Stimulated activated CD4-positive, alpha-beta T cell treated with anti-CD3 and anti-CD28 coated beads, Interleukin-4, amount 100 ng/mL, for 48 hours (primary cell): ENCODE measurements around the gene MCF2L.
"Not testable (repeated sequence)": the region's sequence is repeated elsewhere in the genome, so short reads cannot be mapped to it uniquely, and the experiment has no call there.

Experiments
- DNase-seq, 2 donors: peaks; one replicate each; pipeline ENCODE4 v3.0.0-alpha.2; 2020; ENCODE audit warnings: low read depth in 2 of 2

MCF2L gene

DNA sequence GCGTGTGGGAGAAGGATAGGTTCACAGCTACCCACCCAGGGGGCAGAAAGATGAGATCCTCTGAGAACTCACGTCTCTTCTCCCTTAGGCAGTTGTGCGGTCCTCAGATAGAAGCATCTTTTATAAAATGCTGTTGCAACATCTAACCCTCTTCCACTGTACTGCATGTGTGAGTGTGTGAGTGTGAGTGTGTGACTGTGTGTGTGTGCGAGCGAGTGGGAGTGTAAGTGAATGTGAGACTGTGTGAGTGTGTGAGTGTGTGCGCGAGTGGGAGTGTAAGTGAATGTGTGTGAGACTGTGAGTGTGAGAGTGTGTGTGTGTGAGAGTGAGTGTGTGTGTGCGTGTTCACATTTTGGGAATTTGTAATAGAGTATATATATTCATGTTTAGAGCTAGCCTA is 81.0 kb downstream of the MCF2L start:
- no peak for DNase-seq

DNA sequence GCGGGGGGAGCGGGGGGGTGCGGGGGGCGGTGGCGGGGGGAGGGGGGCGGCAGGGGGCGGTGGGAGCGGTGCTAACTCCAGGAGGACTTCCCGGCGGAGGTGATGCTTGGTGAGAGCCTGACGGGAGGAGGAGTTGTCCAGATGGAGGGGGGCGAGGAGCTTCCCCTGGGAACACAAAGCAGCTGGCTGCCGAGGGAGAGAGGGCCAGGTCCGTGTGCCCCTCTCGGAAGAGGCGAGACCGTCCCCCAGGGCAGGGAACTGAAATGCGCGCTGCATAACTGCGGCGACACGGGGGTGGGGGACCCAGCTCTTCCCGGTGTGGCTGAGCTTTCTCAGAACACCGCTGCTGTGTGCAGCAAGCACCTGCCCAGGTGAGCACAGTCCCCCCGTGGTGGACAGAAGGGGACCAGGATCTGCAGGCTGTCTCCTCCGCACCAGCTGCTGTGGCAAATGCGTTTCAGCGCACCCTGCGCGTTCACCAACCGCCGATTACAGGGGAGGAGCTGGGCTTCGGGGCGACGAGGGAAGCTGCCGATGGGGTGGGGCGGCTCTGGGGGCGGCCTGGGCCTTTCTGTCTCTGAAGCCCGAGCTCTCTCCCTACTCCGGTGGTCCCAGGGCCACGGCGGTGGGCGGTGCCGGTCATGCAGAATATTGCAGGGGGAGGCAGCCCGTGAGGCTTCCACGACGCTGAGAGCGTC is 81.9 kb downstream of the MCF2L start:
- DNase-seq = no peak

DNA sequence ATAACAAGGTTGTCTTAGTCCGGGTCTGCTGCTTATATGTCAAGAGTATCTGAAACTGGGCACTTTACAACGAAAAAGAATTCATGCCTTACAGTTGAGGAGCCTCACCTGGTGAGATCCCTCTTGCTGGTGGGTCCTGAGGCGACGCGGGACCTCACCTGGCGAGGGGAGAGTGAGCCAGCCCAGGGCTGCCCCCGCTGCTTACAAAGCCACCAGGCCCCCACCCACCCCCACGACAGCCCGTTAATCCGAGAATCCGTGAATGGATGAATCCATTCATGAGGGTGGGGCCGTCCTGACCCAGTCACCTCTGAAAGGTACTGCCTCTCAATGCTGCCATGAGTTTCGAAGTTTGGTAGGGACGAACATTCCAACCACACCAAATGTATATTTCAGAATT is 82.6 kb downstream of the MCF2L start:
- no peak for DNase-seq

DNA sequence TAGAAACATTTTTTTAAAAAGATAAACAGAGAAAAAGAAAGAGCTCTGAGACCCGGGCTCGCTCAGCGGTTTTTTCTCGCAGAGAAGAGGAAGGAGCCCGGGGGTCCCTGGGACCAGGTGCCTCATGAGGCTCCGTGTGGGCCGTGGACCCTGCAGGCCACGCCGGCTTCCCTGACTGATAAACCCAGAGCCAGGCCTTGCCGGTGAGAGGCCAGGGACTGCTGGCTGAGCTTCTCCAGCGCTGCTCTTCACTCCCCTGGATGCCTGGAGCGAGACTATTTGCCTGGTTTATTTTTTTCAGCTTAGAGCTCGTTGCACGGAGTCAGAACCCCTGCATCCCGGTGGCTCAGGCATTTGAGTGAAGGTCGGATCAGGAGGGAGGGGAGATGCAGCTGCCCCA is 83.2 kb downstream of the MCF2L start:
- DNase-seq = no peak

DNA sequence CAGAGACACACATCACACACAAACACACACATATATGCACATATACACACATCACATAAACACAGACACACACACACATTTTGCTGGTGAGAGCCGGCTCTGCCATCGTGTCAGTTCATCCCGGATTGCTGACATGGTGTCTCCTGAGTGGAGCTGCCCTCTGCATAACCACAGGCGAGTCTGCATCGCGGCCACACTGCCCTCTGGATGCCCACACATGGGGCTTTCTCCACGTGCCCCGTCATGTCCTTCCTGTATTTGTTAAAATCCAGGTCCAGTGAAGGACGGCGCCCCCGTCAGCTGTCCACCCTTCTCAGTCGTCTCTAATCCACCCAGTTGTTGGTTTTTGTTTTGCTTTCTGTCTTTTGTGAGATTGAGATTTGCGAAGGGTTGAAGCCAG is 84.0 kb downstream of the MCF2L start:
- no peak for DNase-seq

DNA sequence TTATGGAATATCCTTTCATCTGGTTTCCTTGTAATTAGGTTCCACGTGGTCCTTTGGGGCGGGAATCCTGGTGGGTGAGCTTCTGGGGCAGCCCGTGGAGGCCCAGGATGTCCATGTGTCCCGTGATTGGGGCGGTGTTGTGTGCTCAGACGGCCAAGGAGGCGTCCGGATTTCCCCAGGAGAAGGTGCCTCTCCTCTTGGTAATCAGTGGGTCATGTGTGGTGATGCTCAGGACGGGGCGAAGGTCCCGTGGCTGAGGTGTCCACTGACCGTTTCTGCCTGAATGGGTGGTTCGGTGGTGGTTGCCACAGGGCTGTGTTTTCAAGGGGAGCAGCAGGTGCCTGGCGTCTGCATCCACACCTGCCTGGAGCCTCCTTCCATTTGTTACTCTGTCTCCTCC is 84.4 kb downstream of the MCF2L start:
- no peak for DNase-seq

DNA sequence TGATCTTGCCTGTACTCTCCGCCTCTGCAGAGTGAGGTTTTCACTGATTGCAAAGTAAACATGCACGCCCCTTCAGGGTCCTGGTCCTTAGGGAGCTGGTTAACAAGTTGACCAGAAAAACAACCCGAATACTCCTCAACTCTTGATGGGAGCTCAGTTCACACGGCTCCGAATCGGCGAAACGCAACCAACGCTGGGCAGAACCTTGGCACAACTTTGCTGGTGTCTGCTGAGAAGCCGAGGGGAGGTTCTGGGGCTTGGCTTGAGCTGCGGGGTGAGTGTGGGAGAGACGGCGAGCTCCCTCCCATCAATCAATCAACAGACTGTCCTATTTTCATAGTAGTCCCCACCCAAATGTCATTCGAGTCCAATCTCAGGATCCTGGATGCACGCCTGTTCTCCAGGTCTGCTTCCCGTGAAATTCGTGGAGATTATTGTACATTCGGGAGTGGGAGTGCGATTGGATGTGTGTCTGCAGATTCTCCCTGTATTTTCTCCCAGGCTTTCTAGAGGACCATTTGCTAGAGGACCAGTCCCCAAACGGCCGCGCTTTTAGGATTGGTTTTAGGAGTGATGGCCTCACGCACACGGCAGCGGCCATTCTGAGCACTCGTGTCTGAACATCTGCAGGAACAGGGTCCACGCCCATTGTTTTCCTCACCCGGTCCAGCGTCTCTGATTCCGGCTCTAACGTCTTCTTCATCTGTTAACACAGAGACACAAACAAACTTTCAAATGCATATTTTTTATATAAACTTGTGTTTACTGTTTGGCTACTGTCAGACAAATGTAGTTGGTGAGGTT is 85.0 kb downstream of the MCF2L start:
- DNase-seq = no peak

DNA sequence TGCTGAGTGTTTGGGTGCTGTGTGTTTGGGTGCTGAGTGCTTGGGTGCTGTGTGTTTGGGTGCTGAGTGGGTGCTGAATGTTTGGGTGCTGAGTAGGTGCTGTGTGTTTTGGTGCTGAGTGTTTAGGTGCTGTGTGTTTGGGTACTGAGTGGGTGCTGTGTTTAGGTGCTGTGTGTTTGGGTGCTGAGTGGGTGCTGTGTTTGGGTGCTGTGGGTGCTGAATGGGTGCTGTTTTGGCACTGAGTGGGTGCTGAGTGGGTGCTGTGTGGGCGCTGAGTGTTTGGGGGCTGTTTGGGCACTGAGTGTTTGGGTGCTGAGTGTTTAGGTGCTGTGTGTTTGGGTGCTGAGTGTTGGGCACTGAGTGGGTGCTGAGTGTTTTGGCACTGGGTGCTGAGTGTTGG is 88.1 kb downstream of the MCF2L start:
- no peak for DNase-seq

DNA sequence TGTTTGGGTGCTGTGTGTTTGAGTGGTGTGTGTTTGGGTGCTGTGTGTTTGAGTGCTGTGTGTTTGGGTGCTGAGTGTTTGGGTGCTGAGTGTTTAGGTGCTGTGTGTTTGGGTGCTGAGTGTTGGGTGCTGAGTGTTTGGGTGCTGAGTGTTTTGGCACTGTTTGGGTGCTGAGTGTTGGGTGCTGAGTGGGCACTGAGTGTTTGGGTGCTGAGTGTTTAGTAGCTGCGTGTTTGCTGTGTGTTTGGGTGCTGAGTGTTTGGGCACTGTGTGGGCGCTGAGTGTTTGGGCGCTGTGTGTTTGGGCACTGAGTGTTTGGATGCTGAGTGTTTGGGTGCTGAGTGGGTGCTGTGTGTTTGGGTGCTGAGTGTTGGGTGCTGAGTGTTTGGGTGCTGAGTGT is 88.5 kb downstream of the MCF2L start:
- DNase-seq = not testable (repeated sequence)

DNA sequence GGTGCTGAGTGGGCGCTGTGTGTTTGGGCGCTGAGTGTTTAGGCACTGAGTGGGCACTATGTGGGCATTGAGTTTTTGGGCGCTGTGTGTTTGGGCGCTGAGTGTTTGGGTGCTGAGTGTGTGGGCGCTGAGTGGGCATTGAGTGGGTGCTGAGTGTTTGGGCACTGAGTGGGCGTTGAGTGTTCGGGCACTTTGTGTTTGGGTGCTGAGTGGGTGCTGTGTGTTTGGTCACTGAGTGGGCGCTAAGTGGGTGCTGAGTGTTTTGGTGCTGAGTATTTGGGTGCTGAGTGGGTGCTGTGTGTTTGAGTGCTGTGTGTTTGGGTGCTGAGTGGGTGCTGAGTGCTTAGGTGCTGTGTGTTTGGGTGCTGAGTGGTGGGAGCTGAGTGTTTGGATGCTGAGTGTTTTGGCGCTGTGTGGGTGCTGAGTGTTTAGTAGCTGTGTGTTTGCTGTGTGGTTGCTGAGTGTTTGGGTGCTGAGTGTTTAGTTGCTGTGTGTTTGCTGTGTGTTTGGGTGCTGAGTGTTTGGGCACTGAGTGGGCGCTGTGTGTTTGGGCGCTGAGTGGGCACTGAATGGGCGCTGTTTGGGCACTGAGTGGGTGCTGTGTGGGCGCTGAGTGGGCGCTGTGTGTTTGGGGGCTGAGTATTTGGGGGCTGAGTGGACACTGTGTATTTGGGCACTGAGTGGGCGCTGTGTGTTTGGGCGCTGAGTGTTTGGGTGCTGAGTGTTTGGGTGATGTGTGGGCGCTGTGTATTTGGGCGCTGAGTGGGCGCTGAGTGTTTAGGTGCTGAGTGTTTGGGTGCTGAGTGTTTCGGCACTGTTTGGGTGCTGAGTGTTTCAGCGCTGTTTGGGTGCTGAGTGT is 89.3 kb downstream of the MCF2L start:
- DNase-seq = no peak

DNA sequence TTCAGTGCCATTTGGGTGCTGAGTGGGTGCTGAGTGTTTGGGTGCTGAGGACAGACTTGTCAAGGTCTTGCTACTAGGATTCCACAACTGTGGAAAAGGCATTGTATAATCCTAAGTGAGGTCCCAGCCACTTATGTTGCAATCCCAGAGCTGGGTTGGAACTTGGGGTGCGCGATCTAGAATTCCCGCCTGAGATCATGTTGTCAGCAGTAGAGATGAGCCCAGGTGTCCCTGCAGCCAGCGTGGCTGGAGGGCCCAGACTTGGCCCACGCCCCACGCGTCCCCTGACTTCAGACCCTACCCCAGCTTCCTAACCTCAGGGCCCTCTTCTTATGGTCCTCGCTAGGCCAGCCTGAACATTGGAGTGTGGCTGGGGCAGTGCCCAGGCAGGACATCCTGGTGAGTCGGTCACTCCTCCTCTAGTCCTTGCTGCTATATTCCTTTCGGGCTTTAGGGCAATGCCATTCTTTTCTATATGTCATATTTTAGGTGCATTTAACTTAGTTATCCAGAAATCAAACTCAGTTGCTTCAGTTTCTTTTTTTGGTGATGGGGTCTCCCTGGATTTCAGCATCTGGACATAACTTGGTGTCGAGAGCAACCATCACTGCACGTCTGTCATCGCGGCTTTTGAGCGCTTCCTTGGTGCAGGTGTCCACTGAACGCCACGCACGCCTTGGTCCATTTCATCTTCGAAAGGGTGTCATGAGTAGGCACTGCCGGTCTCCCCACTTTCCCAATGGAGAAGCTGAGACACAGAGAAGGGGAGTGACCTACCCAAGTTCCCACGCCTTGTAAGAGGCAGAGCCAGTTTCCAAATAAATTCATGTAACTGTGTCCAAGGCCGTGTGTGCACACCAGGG is 90.2 kb downstream of the MCF2L start:
- no peak for DNase-seq

DNA sequence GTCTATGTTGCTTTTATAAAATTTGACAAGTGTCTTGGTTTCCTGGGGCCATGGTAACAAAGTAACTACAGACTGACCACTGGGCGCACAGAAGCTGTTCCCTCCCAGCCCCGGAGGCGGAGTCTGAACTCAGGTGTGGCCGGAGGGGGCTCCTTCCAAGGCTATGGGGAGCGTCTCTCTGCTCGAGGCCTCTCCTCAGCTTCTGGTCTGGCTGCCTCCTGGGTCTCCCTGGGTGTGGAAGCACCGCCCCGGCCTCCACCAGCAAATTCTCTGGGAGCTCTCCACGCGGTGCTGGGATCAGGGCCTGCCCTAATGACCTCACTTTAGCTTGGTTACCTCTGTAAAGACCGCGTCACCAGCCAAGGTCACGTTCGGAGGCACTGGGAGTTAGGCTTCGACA is 90.9 kb downstream of the MCF2L start:
- DNase-seq = no peak

DNA sequence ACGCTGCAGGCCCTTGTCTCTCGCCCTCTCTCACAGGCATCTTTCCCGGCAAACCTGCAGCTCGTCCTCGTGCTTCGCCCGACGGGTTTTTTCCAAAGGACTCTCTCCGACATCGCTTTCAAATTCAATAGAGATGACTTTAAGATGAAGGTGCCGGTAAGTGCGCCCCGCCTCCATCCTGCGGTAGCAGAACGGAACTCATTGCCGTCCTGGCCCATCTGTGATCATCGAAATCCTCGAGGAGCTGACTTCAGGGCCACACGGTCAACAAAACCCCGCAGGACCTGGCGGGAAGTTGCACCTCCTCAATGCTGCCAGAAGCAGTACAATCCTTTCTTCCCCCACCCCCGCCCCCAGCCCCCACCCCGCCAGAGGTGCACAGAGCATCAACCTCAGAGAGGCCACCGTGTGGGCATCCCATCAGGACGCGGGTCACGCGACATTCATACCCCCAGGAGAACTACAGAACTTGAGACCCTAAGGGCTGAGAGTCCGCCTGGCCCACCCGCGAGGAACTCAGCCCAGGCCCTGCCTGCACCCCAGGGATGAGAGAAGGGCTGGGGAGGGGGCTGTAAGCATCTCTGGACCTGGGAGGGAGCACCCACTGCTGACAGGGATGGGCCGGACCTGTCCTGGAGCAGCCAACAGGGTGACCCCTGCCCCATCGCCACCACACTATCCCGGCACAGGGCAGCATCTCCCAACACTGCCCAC is 91.7 kb downstream of the MCF2L start:
- DNase-seq = no peak

DNA sequence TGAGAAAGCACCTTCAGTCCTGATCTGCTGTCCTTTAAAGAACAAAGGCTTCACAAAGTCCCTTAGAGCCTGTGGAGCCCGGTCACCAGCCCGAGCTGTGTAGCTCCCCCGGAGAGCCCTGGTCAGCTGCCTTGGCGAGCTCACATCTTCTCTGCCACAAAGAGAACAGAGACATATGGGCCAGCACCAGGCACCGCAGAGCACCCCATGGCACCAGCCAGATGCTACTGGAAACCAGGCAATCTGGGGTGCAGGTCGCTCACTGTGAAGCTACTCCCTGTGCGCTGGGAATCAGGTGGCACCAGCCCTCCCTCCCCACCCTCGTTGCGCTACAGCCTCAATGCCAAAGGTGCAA is 92.2 kb downstream of the MCF2L start:
- no peak for DNase-seq

DNA sequence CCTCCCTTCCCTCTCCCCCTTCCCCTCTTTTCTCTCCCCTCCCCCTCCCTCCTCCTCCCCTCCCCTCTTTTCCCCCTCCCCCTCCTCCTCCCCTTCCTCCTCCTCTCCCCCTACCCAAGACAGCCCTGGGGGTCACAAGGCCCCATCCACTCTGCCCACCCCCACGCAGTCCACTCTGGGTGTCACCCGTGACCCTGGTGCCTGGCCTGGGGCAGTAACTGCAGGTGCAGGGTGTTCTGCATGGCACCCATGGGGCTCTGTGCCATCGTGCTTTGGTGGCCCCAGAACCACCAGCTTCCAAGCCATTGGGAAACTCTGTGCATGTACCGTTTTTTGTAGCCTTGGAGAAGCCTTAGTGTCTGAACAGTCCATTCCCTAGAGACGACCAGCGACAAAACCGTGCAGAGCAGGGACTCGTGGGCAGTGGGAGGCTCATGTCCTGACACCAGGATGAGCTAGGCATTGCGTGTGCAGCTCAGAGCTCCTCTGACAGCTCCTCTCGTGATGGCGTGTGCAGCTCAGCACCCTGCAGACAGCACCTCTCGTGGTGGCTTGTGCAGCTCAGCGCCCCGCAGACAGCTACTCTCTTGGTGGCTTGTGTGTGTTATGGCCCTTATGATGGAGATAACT is 92.9 kb downstream of the MCF2L start:
- no peak for DNase-seq

DNA sequence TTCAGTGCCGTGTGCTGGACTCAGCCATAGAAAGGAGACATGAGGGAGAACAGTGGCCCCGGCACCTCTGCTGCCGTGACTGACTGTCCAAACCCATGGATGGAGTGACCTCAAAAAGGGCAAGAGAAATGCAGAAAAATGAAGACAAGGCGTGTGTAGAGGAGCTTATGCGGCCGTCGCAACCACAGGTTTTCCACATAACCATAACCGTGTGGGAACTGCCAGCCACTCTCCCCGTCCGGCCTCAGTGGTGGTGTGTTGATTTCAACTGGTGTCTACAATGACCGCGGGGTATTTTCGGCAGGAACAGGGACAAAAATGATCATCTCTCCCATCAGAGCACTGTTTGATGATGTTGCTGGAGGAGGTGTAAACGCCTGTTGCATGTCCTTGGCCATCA is 93.7 kb downstream of the MCF2L start:
- DNase-seq = no peak

DNA sequence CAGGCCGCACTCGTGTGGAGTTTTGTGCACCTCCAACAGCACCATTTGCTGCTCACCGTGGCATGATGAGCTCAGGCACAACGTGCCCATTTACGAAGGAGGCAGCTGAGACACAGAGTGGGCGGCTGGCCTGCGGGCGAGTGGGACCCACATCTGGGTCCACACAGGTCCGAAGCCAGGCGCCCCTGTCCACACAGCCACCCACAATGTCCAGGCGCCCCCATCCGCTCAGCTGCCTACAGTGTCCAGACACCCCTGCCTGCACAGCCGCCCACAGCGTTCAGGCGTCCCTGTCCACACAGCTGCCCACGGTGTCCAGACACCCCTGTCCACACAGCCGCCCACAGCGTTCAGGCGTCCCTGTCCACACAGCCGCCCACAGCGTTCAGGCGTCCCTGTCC is 94.1 kb downstream of the MCF2L start:
- no peak for DNase-seq

DNA sequence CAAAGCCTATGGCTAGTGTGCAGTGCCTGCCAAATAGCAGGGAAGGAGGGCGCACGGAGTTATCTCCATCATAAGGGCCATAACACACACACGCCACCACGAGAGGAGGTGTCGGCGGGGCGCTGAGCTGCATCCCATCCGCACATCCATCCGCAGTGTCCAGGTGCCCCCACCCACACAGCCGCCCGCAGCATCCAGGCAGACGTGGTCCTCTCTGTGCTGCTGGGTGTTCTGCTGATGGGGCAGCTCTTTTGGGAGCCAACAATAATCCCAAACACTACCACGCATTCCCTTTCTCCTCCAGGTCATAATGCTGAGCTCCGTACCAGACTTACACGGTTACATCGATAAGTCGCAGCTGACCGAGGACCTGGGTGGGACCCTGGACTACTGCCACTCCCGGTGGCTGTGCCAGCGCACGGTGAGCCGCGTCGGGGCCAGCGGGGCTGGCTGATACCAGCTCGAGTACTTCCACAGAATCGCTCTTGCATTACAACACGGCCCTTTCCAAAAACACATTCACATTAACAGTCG is 95.1 kb downstream of the MCF2L start:
- no peak for DNase-seq

DNA sequence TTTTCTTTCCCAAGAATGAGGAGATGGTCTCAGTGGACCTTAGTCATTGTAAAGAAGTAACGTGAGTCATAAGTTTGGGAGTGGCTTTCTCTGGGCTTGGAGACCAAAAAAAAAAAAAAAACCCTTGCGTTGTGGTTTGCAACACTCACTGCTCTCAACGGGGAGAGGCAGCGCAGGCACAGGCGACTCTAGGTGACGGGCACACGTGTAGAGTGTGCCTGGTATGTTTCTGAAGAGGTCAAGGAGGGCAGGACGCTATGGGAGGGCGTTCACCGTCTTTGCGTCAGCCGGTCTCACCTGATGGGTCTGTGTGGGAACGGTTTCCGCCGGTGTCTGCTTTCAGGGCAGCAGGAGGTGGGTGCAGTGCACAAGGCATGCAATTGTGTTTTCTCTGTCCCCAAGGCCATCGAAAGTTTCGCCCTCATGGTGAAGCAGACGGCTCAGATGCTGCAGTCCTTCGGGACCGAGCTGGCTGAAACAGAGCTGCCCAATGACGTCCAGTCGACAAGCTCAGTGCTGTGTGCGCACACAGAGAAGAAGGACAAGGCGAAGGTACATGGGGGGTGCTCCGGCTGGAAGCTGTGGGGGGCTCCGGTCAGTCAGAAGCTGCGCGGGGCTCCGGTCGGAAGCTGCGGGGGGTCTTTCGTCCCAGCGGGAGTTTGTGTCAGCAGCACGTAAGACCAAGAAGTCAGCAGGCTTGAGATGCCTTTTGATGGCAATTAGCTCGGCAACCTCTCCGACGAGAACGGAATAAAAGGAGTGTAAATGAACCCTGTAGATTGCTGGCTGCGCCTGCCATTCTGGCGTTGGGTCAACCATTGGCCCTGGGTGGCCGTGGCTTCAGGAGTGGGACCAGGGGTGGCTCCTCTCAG is 95.8 kb downstream of the MCF2L start:
- DNase-seq = no peak
